Measurements from ENCODE around the gene PDXDC1.
"Not testable (repeated sequence)": the region's sequence is repeated elsewhere in the genome, so short reads cannot be mapped to it uniquely, and the experiment has no call there.

- not testable (repeated sequence) for TF ChIP-seq CTCF, POLR2A (IDR thresholded peaks at IDR 0.05)
Observed at GRCh38 chr16:15166177-15166576, 191.4 kb downstream of the PDXDC1 start.
